HepG2 (cell line): ENCODE results near the gene PLCG2. TPM values are rescaled to one million over a fixed set of nuclear protein-coding genes. Genes with fewer than 3 reads are reported as not detected.

Experiments
- ATAC-seq: fragments of 200-7000 bp; cut with Tn5 transposase; 3 replicates; pipeline ENCODE4 v1.9.1; 2020; ENCODE audit warnings: mild to moderate bottlenecking, moderate library complexity
- BruUV-seq: library from RNA; stranded (reverse); fragments of 400-500 nt; replicated peaks from 2 replicates; lab custom pipeline; 2021; lab: Mats Ljungman, UMichigan
- CTCF ChIA-PET: fragments of 300-600 bp; formaldehyde crosslinking; extraction: SDS; loops from one replicate; lab custom pipeline; 2021; ENCODE audit warnings: low total read pairs, inconsistent platforms, low intra/inter-chr PET ratio; lab: Yijun Ruan, JAX
- POLR2A ChIA-PET: fragments of 350-600 bp; sonication (Branson Sonifier 250); formaldehyde crosslinking; loops from one replicate; lab custom pipeline; 2020; ENCODE audit warnings: antibody characterized with exemption, inconsistent platforms; lab: Yijun Ruan, JAX
- DNase-seq: peaks from one replicate; pipeline ENCODE4 v3.0.0-alpha.2; 2015; ENCODE audit warnings: low spot score
- FAIRE-seq: peaks from 3 replicates; lab custom pipeline; 2011; peaks lifted over from hg19 to GRCh38; lab: Jason Lieb, UNC
- H2AFZ ChIP-seq: one replicate; pipeline ENCODE4 v1.6.1; 2011; ENCODE audit warnings: low read length, inconsistent platforms
- H3K27ac ChIP-seq: fragments of 300-600 bp; 3 replicates; pipeline ENCODE4 v1.8.0; 2011; ENCODE audit warnings: mixed run types, mild to moderate bottlenecking, mixed read lengths, low read length, inconsistent platforms; ENCODE audit not compliant: insufficient read depth; ENCODE audit errors: extremely low read length
- H3K27me3 ChIP-seq, 2 experiments: fragments of 200-600 bp in 1 of 2; 2 replicates in 1 of 2; 3 replicates in 1 of 2; pipeline versions ENCODE4 v1.6.0 to v1.8.0; 2011; ENCODE audit warnings: low read length in 2 of 2, mild to moderate bottlenecking in 2 of 2, moderate library complexity in 2 of 2, inconsistent platforms in 1 of 2; ENCODE audit not compliant: insufficient read depth in 2 of 2, control insufficient read depth in 1 of 2
- H3K36me3 ChIP-seq, 2 experiments: fragments of 200-600 bp in 1 of 2; replicated peaks in 1 of 2; 2 replicates in 1 of 2; 3 replicates in 1 of 2; pipeline versions ENCODE4 v1.5.1 to v1.8.0; 2011; ENCODE audit warnings: low read length in 2 of 2, inconsistent platforms in 1 of 2; ENCODE audit not compliant: insufficient read depth in 2 of 2, control insufficient read depth in 1 of 2
- H3K4me1 ChIP-seq: 2 replicates; pipeline ENCODE4 v1.5.1; 2012; ENCODE audit warnings: low read length, inconsistent platforms; ENCODE audit not compliant: insufficient read depth
- H3K4me2 ChIP-seq: 2 replicates; pipeline ENCODE4 v1.6.0; 2011; ENCODE audit warnings: low read depth, low read length, inconsistent platforms
- H3K4me3 ChIP-seq, 3 experiments: fragments of 200-600 bp in 1 of 3; sonication (generic), shearing (Covaris generic) in 1 of 3; replicated peaks in 1 of 3; 2 replicates each; pipeline ENCODE4 v1.5.1; 2011 to 2016; ENCODE audit warnings: low read length in 3 of 3, inconsistent platforms in 2 of 3, low read depth in 2 of 3, mild to moderate bottlenecking in 2 of 3, control low read depth in 1 of 3, mixed read lengths in 1 of 3; ENCODE audit not compliant: insufficient read depth in 1 of 3
- H3K79me2 ChIP-seq: one replicate; pipeline ENCODE4 v1.6.1; 2011; ENCODE audit warnings: low read length, inconsistent platforms; ENCODE audit not compliant: insufficient read depth
- H3K9ac ChIP-seq: 2 replicates; pipeline ENCODE4 v1.6.0; 2011; ENCODE audit warnings: mild to moderate bottlenecking, low read depth, low read length, inconsistent platforms; ENCODE audit not compliant: insufficient read depth
- H3K9me3 ChIP-seq: 2 replicates; pipeline ENCODE4 v1.5.1; 2012; ENCODE audit warnings: mild to moderate bottlenecking, low read length
- H4K20me1 ChIP-seq: 2 replicates; pipeline ENCODE4 v1.6.0; 2011; ENCODE audit warnings: inconsistent platforms, mild to moderate bottlenecking, low read length, moderate library complexity; ENCODE audit not compliant: insufficient read depth
- ATF7-NPFF ChIP-seq: sonication (generic); formaldehyde crosslinking; IDR thresholded peaks from 2 replicates; pipeline ENCODE4 v1.8.1; 2023; ENCODE audit warnings: mild to moderate bottlenecking, low read depth, missing genetic modification reagents, moderate library complexity
- GTF3A ChIP-seq: sonication (generic); formaldehyde crosslinking; conservative IDR thresholded peaks from 2 replicates; pipeline ENCODE4 v1.4.0; 2020; ENCODE audit warnings: mild to moderate bottlenecking, missing genetic modification reagents
- JARID2 ChIP-seq: sonication (generic); formaldehyde crosslinking; IDR thresholded peaks from 2 replicates; pipeline ENCODE4 v1.8.1; 2023; ENCODE audit warnings: missing genetic modification reagents, inconsistent platforms; ENCODE audit not compliant: insufficient replicate concordance
- PHB2 ChIP-seq: fragments of 450-650 bp; IDR thresholded peaks from 2 replicates; pipeline ENCODE4 v1.6.1; 2018; ENCODE audit not compliant: partially characterized antibody
- RERE ChIP-seq: IDR thresholded peaks from 2 replicates; pipeline ENCODE4 v1.6.1; 2016; ENCODE audit warnings: low read depth, missing genetic modification reagents, missing compliant biosample characterization
- RFX1 ChIP-seq: fragments of 450-650 bp; IDR thresholded peaks from 2 replicates; pipeline ENCODE4 v1.6.1; 2017
- ZNF280D ChIP-seq: sonication (generic); formaldehyde crosslinking; IDR thresholded peaks from 2 replicates; pipeline ENCODE4 v1.5.1; 2020; ENCODE audit warnings: mild to moderate bottlenecking, missing genetic modification reagents
- ZNF282 ChIP-seq: fragments of 450-650 bp; IDR thresholded peaks from 2 replicates; pipeline ENCODE4 v1.6.1; 2018; ENCODE audit not compliant: partially characterized antibody
- ZNF564 ChIP-seq: sonication (generic); formaldehyde crosslinking; IDR thresholded peaks from 2 replicates; pipeline ENCODE4 v1.8.1; 2023; ENCODE audit warnings: mild to moderate bottlenecking, missing genetic modification reagents
- ZNF776 ChIP-seq: sonication (generic); formaldehyde crosslinking; IDR thresholded peaks from 2 replicates; pipeline ENCODE4 v1.4.0; 2020; ENCODE audit warnings: mild to moderate bottlenecking, missing genetic modification reagents
- WGBS: methylation state at CpG from one replicate; pipeline ENCODE4 v1.1.6; 2017; ENCODE audit warnings: low lambda C conversion rate; 5-methylcytosine and 5-hydroxymethylcytosine counted together
- in situ Hi-C: cut with HindIII; loops from 2 replicates; pipeline ENCODE4 v1.10.0; 2017; ENCODE audit warnings: low pct_unique_long_range_greater_than_20kb; ENCODE audit not compliant: extremely low pct_ligation_motif_present
- intact Hi-C: fragments of 100-400 bp; cut with micrococcal nuclease; formaldehyde crosslinking; loops from one replicate; pipeline ENCODE4 v1.10.0; 2022; ENCODE audit not compliant: unreplicated experiment
- polyA plus RNA-seq, 8 experiments: library from polyadenylated mRNA; depleted of rRNA in 3 of 8; stranded (reverse) in 7 of 8; unstranded in 1 of 8; fragments of >200 nt; fragmentation: Illumina TruSeq in 4 of 8; extraction: Trizol in 4 of 8; gene quantifications; 2 replicates each; pipeline versions ENCODE4 v1.2.1 to v1.2.3, GENCODE V29; 2011 to 2016; ENCODE audit warnings: low read depth in 4 of 8, missing spikeins in 1 of 8, mixed read lengths in 1 of 8; ENCODE audit not compliant: insufficient read depth in 1 of 8
- total RNA-seq, 5 experiments: library from RNA; depleted of rRNA; stranded (reverse); fragments of >200 nt; fragmentation: Illumina TruSeq; extraction: Trizol; gene quantifications; 2 replicates each; pipeline ENCODE4 v1.2.3, GENCODE V29; 2016; ENCODE audit warnings: low read depth in 1 of 5

PLCG2 gene
- total and polyA plus RNA-seq, 2 of the 13 experiments (the other 11 are each of a cell fraction or from before 2014, with no cell fraction given) = 0.13 to 0.18 TPM

- ATAC-seq (no peak), DNase-seq (no peak), FAIRE-seq (no peak)
- no peaks in the 10 kb centered on the region for H3K79me2 ChIP-seq
- H4K20me1 ChIP-seq = no peaks in the 10 kb centered on the region
- no peak overlapping the region for H3K27ac ChIP-seq
- H3K4me3 ChIP-seq = no peak overlapping the region
- in situ Hi-C loops = no loop called here
- H3K4me2 ChIP-seq = no peak overlapping the region
- peaks cover 0 to 34% of the 10 kb centered on the region in 2 experiments; a peak in 1 of 5 replicates for H3K27me3 ChIP-seq
- 36% methylated on average over 9 of the region's 10 CpGs for WGBS
- H3K9ac ChIP-seq = no peak overlapping the region
- intact Hi-C loops = no loop called here
- no TSS peak for BruUV-seq
- H2AFZ ChIP-seq = no peak overlapping the region
- CTCF ChIA-PET = no interaction called here
- H3K36me3 ChIP-seq = no peaks in the 10 kb centered on the region
- POLR2A ChIA-PET = no interaction called here
- TF ChIP-seq JARID2 = no peak
- no peak for TF ChIP-seq ZNF280D (CRISPR knock-in tag)
- TF ChIP-seq RERE (CRISPR knock-in tag) = no peak
- TF ChIP-seq PHB2 = no peak
- TF ChIP-seq GTF3A (CRISPR knock-in tag) = no peak
- no peak for TF ChIP-seq ATF7-NPFF (CRISPR knock-in tag)
- TF ChIP-seq ZNF776 = no peak
- no peak for TF ChIP-seq ZNF282
- no peak for TF ChIP-seq RFX1
- TF ChIP-seq ZNF564 (CRISPR knock-in tag) = no peak
- H3K9me3 ChIP-seq = no peaks in the 10 kb centered on the region
- no peaks in the 10 kb centered on the region for H3K4me1 ChIP-seq
Measured at GRCh38 chr16:81821436-81822128, 42.5 kb downstream of the PLCG2 start.
